ENCODE data around the gene GAS1.

Gene GAS1

DNA sequence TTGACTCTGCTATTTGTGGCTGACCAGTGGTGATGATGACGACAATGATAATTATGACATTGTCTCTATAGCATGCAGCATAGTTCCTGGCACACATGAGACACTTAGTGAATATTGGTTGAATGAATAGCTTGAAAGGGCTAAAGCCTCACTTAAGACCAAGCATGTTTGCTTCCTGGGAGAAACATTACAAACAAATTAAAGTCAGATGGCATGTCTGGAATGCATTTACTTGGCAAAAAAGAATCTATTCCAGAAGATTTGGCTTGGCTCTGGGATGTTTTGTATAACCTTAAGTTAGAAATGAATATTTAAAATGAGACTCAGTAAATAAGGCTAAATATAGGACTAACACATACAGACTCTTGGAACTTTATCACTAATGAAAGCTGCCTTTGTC, 21.6 kb downstream of the GAS1 start:
- DNase-seq (ENCODE audit: low spot score): no peak

DNA sequence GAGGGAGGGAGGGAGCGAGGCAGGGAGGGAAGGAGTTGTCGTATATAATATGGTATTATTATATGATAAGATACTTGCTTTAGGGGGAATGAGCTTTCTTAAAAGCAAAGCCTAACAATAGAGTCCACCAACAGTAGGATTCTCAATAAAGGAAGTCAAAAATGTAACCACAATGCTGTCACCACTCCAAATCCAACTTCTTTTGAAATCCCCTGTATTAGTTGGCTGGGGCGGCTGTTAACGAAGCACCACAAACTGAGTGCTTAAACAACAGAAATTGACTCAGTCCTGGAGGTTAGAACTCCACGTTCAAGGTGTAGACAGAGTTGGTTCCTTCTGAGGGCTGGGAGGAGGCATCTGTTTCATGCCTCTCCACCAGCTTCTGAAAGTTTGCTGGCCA, 23.1 kb downstream of the GAS1 start:
- DNase-seq (ENCODE audit: low spot score): no peak

DNA sequence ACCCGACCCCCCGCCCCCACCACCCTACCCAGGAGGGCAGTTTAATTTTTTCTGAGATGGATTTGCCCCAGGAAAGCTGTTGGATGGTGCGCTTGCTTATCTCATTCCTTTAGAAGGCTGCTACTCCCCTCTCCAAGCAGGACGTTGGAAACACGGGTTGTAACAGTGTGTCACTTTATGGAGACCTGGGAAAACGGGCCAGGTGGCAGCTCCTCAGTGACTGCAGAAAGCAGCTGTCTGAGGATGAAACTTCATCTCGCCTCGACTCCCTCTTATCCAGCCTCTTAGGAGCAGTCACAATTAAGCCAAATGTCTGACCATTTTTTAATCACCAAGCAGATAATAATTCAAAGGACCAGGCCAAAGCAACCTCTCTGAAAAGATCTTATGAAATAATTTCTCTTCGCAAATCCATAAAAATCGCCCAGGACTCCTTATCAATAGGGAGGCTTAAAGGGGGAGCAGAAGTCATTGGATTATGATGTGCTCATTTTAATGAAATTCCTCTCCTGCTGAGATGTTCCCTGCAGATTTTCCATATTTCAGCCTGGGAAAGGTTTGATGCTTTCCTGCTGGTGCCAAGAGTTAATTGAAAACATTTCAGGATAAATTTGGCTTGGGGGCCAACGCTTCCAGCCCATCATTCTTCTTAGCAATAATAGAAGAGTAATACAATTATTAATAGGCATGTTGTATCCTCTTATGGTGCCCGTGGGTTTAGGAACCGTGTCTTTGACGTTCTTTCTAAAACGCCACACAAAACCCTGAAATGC, 26.0 kb downstream of the GAS1 start:
- DNase-seq (ENCODE audit: low spot score): no peak

DNA sequence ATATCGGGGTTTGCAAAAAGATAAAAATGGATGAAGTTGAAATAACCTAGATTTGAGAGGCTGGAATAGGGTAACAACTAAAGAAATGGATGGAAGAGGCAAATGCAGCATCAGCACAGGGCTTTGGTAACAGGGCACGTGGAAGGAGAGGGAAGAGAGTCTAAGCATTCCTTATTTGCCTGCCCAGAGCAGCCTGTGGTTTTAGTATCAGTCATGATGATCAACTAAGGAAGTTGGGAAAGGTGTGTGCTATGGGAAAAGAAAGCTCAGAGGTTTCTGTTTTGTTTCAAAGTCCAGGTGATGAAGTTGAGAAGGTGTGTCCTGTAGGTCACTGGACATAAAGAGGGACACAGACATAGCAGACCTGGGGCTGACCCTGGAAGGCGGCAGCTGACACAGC, 28.8 kb downstream of the GAS1 start:
- DNase-seq (ENCODE audit: low spot score): no peak

DNA sequence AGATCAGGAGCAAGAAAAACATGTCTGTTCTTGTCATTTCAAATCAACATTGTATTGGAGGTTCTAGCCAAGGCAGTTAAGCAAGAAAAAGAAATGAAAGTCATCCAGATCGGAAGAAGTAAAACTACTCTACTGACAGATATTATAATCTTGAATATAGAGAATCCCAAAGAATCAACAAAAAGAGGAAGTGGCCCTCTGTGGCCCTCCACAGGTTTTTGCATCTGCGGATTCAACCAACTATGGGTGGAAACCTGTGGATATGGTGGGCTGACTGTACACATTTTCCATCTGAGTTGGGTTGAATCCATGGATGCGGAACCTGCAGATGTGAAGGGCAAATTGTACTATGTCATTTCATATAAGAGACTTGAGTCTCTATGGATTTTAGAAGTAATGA, 35.1 kb downstream of the GAS1 start:
- DNase-seq (ENCODE audit: low spot score): no peak

DNA sequence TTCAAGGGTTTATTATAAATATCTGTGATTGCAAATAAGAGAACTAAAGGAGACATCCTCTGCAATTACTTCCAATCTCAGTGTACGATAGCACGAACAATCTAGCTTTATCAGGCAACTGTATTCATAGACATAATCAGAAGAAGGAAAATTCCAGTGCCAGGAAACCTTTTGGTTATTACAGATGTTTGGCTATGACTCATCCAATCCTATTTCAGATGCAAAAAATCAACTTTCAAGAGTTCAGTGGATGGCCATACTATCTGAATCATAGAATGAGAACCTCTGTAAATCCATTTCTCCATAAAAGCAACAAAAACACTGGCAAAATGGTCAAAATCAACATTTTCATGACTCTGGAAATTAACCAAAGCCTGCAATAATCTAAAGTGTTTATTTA, 37.9 kb downstream of the GAS1 start:
- DNase-seq (ENCODE audit: low spot score): no peak

DNA sequence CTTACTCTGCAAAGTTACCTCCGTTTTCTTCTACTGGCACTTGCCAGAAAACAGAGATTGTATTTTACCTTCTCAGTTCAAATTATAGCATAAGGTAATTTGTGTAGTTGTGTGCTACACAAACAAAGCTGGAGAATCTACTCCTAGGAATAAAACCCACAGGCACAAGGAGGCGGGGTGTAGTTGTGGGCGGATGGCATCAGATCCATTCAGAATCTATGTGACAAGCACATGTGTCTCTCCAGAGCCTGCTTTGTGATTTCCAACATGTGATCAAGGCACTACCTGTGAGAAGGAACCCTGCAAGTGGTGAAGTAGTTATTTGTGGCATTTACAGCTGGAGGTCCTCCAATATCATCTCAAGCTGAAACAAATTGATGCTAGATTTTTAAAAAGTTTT, 39.0 kb downstream of the GAS1 start:
- DNase-seq (ENCODE audit: low spot score): no peak

DNA sequence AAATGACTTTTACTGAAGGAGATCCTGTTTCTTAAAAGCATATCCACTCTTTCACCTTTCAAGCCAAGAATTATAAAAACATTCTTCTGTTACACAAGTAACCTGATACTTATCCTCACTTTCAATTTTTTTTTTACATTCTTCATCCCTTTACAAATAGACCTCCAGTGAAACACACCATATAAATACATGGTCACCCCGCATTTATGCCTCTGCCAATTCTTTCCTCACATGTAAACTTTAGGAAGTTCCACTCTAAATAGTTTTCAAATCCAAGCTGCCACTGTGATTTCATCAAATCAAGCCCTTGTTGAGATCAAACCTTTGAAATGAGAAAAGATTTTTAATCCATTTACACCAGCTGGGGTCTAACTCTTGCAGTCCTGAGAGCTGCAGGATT, 40.0 kb downstream of the GAS1 start:
- DNase-seq (ENCODE audit: low spot score): no peak

DNA sequence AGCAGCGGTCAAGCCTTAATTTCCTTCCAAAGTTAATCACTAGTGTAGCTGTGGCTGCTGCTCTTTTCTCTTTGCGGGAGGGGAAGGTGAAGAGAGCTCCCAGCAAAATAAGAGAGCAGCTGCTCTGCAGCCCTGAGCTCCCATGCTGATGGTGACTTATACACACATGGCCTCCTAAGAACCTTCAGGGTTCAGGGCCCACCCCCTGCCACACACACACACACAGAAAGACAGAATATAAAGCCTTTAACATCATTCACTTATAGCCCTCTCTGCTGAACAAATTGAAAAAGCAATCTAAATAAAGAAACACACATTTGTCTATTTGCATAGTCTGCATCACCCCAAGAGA, 43.6 kb downstream of the GAS1 start:
- no peak for DNase-seq (ENCODE audit: low spot score)

DNA sequence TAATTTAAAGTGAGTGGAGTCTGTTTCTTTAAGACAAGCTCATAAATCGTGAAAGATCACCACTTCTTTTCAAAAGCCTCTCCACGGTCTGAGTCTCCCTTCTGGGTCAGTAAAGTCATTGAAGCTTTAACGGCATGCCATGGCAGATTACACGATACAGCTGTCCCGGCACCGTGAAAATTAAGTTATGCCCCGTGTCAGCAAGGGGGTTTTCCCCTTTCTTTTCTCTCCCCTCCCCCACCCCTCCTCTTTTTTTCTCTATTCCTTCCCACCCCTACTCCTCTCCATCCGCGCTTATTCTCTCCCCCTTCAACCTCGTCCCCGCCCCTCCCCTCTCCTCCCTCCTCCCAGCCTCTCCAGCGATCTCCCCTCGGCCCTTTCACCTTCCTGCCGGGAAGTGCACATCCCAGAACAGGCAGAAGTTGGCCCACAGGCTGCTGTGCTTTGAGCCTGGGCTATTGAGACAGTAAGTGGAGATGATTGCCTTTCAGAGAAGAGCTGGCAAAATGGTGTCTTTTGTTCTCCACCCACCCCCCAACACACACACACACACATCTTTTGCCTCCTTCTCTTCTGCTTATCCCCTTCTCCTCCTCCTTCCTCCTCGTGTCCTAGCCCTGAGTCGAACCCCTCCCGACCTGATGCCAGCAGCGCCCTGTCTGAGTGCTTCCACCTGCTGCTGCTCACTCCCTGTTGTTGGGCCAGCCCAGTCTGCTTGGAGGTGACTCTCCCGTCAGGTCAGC, 44.1 kb downstream of the GAS1 start:
- no peak for DNase-seq (ENCODE audit: low spot score)

DNA sequence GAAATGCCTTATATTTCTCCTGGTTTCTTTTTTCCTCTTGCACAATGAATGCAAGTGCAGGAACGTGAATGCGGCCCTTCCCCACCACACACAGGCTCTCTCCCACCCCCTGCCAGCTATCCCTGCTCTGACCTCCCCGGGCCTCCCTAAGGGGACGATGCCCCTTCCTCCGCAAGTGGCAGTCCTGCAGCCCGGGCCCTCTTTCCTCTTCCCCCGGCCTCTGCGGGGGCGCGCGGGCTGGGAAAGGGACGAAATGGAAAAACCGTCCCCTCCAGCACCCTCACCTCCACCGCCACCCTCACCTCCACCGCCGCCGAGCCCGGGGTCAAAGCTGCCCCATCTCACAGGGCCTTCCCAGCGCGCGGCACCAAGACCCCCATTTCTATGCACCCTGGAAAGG, 44.7 kb downstream of the GAS1 start:
- no peak for DNase-seq (ENCODE audit: low spot score)

DNA sequence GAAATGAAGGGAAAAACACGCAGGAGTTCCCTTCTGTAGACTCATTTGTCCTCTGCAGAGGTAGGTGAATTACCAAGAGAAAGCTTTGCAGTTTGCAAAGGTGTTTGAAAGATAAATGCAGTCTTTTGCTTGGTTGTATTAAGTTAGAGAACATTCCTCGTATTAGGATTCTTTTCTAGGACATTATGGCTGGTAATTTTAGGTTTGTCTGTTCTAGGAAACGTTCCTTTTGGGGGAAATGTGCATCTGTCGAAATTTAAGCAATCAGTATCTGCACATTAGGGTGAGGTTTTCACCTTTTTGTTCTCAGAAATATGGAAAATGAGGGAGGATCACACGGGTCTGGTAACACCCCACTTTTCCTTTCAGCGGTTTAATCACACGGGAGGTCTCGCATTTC, 45.1 kb downstream of the GAS1 start:
- no peak for DNase-seq (ENCODE audit: low spot score)

DNA sequence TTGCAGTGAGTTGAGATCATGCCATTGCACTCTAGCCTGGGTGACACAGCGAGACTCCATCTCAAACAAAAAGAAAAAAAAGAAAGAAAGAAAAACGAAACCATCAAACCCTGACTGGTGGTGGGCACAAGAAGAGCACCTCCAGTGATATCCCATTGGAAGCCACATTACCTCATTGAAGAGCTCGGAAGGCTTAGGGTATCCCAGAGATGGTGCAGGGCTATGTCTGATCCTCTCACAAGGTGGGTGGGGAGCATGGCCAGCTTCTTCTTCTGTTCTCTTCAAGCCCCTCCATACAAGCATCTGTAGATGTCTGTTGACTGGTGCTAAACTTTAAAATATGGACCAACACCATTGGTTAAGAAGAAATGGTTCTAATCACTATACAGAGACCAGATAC, 45.8 kb downstream of the GAS1 start:
- DNase-seq (ENCODE audit: low spot score): no peak
